Fibroblast of lung (primary cell): ENCODE results near the gene HAUS3.

ENCODE experiments used
- EZH2 ChIP-seq: IDR thresholded peaks from 2 replicates; pipeline ENCODE4 v1.5.1; 2012; ENCODE audit warnings: low read length, control low read depth, mild to moderate bottlenecking; ENCODE audit errors: missing control alignments
- TF ChIP-seq, protein P1 (sequence below), 2 donors: IDR thresholded peaks in 1 of 2; conservative IDR thresholded peaks in 1 of 2; 1 replicate in 1 of 2; 2 replicates in 1 of 2; pipeline ENCODE4 v1.5.1; 2011 to 2012; ENCODE audit warnings: low read length in 2 of 2, control low read depth in 1 of 2, inconsistent platforms in 1 of 2, low read depth in 1 of 2, mild to moderate bottlenecking in 1 of 2

DNA sequence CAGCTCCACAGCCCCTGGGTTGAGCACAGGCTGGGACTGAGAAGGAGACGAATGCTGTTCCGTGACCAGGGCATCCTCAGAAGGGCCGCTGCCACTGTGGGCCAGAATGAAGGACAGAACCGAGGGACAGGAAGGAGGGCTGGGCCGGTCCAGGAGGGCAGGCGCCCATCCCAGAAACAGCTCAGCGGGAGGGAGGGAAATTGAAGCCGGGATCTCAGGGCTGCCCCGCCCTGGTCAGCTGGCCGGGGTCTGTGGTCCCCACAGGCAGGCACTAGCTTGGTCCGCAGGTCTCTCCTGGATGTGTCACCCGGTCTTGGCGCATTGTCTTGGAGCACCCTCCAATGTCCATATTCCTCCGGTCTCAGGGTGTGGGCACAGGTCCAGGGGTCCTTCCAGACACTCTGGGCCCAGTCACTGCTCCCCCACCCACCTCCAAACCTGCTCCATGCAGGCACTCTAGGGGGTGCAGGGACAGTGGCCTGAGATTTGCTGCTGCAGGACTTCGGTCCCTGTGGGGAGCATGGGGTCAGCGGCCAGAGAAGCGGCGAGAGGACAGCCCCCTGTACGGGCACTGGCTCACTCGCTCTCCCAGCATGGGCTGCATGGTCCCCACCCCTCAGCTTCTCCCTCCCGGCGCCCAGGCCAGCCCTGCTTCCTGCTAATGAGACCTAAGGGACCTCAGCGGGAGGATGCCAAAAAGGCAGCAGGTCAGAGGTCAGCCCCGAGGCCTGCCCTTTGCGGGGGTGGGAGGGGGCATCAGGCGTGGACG lies 43.9 kb upstream of the HAUS3 start:
- no peak for TF ChIP-seq EZH2
- TF ChIP-seq, protein P1, sequence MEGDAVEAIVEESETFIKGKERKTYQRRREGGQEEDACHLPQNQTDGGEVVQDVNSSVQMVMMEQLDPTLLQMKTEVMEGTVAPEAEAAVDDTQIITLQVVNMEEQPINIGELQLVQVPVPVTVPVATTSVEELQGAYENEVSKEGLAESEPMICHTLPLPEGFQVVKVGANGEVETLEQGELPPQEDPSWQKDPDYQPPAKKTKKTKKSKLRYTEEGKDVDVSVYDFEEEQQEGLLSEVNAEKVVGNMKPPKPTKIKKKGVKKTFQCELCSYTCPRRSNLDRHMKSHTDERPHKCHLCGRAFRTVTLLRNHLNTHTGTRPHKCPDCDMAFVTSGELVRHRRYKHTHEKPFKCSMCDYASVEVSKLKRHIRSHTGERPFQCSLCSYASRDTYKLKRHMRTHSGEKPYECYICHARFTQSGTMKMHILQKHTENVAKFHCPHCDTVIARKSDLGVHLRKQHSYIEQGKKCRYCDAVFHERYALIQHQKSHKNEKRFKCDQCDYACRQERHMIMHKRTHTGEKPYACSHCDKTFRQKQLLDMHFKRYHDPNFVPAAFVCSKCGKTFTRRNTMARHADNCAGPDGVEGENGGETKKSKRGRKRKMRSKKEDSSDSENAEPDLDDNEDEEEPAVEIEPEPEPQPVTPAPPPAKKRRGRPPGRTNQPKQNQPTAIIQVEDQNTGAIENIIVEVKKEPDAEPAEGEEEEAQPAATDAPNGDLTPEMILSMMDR (conservative IDR thresholded peaks at IDR 0.05 in 1 of 2, IDR thresholded peaks at IDR 0.05 in 1 of 2; ENCODE audit: low read depth in 1 of 2, low read length in 2 of 2) = no peak
